Sigmoid colon (tissue), 4 donors: Measurements from ENCODE around the gene HRK.
"Not testable (repeated sequence)": the region's sequence is repeated elsewhere in the genome, so short reads cannot be mapped to it uniquely, and the experiment has no call there.

ENCODE experiments used
- CTCF ChIP-seq, 4 experiments: fragments of 450-650 bp in 3 of 4; fragments of 200-600 bp in 1 of 4; IDR thresholded peaks; one replicate each; pipeline ENCODE4 v1.5.1; 2016 to 2019; ENCODE audit warnings: antibody characterized with exemption in 4 of 4, mild to moderate bottlenecking in 3 of 4, moderate library complexity in 2 of 4
- EP300 ChIP-seq, 4 donors: sonication (generic); formaldehyde crosslinking; IDR thresholded peaks; one replicate each; pipeline ENCODE4 v1.6.1; 2017; ENCODE audit warnings: antibody characterized with exemption in 4 of 4
- POLR2A ChIP-seq, 2 donors: fragments of 450-650 bp; IDR thresholded peaks; one replicate each; pipeline ENCODE4 v1.6.1; 2016; ENCODE audit warnings: antibody characterized with exemption in 2 of 2, mild to moderate bottlenecking in 2 of 2, moderate library complexity in 2 of 2

GRCh38 chr12:116814766-116815165, 66.5 kb downstream of the HRK start:
- TF ChIP-seq CTCF, POLR2A, EP300 (IDR thresholded peaks at IDR 0.05): not testable (repeated sequence)
